Mesenchymal stem cell (in vitro differentiated cells and primary cell): ENCODE data around the gene UBL3.

Experiments used
- DNase-seq: peaks from one replicate; pipeline ENCODE4 v3.0.0-alpha.2; 2013
- H2AFZ ChIP-seq: one replicate; pipeline ENCODE4 v1.6.1; 2013; ENCODE audit warnings: low read depth, mild to moderate bottlenecking, control low read depth, inconsistent platforms, low read length, moderate library complexity
- H2AK5ac ChIP-seq: 2 replicates; pipeline ENCODE4 v1.6.1; 2013; ENCODE audit warnings: low read length, moderate library complexity, mild to moderate bottlenecking, inconsistent platforms; ENCODE audit not compliant: severe bottlenecking
- H2BK120ac ChIP-seq: one replicate; pipeline ENCODE4 v1.6.1; 2013; ENCODE audit warnings: low read depth, mild to moderate bottlenecking, inconsistent platforms, low read length, moderate library complexity
- H2BK12ac ChIP-seq, 2 experiments: one replicate each; pipeline ENCODE4 v1.6.1; 2013; ENCODE audit warnings: inconsistent platforms in 2 of 2, low read length in 2 of 2, mild to moderate bottlenecking in 2 of 2, moderate library complexity in 2 of 2, control low read depth in 1 of 2
- H2BK15ac ChIP-seq: one replicate; pipeline ENCODE4 v1.6.1; 2013; ENCODE audit warnings: mild to moderate bottlenecking, low read depth, inconsistent platforms; ENCODE audit not compliant: poor library complexity, severe bottlenecking
- H2BK5ac ChIP-seq: 2 replicates; pipeline ENCODE4 v1.6.1; 2013; ENCODE audit warnings: low read depth, mild to moderate bottlenecking, low read length, control low read depth, inconsistent platforms; ENCODE audit not compliant: poor library complexity, severe bottlenecking
- H3K14ac ChIP-seq, 2 experiments: one replicate each; pipeline ENCODE4 v1.6.1; 2013; ENCODE audit warnings: inconsistent platforms in 2 of 2, low read length in 2 of 2, control low read depth in 1 of 2, mild to moderate bottlenecking in 1 of 2, moderate library complexity in 1 of 2
- H3K18ac ChIP-seq, 2 experiments: one replicate each; pipeline ENCODE4 v1.6.1; 2013; ENCODE audit warnings: inconsistent platforms in 2 of 2, low read length in 2 of 2, control low read depth in 1 of 2, low read depth in 1 of 2, mild to moderate bottlenecking in 1 of 2
- H3K23ac ChIP-seq, 2 experiments: one replicate each; pipeline ENCODE4 v1.6.1; 2013; ENCODE audit warnings: inconsistent platforms in 2 of 2, low read length in 2 of 2, mild to moderate bottlenecking in 2 of 2, moderate library complexity in 2 of 2, control low read depth in 1 of 2
- H3K27ac ChIP-seq: 2 replicates; pipeline ENCODE4 v1.5.1; 2013; ENCODE audit warnings: mild to moderate bottlenecking, moderate library complexity, low read length, control low read depth, inconsistent platforms; ENCODE audit not compliant: poor library complexity, severe bottlenecking
- H3K27me3 ChIP-seq, 2 experiments: 2 replicates each; pipeline versions ENCODE4 v1.6.1 to v1.7.0; 2013; ENCODE audit warnings: low read length in 2 of 2, mild to moderate bottlenecking in 2 of 2, moderate library complexity in 2 of 2, control low read depth in 1 of 2, inconsistent platforms in 1 of 2; ENCODE audit not compliant: control insufficient read depth in 1 of 2, insufficient read depth in 1 of 2
- H3K36me3 ChIP-seq, 2 experiments: 2 replicates each; pipeline versions ENCODE4 v1.6.1 to v1.7.0; 2013; ENCODE audit warnings: low read length in 2 of 2, control low read depth in 1 of 2, inconsistent platforms in 1 of 2, low read depth in 1 of 2, mild to moderate bottlenecking in 1 of 2; ENCODE audit not compliant: insufficient read depth in 2 of 2, control insufficient read depth in 1 of 2
- H3K4ac ChIP-seq, 2 experiments: one replicate each; pipeline ENCODE4 v1.6.1; 2013; ENCODE audit warnings: inconsistent platforms in 2 of 2, low read length in 2 of 2, mild to moderate bottlenecking in 2 of 2, moderate library complexity in 2 of 2, control low read depth in 1 of 2, low read depth in 1 of 2
- H3K4me1 ChIP-seq: 2 replicates; pipeline ENCODE4 v1.6.1; 2013; ENCODE audit warnings: low read depth, low read length, control low read depth; ENCODE audit not compliant: control insufficient read depth, insufficient read depth
- H3K4me2 ChIP-seq: 2 replicates; pipeline ENCODE4 v1.6.1; 2013; ENCODE audit warnings: low read length, mild to moderate bottlenecking, inconsistent platforms; ENCODE audit not compliant: poor library complexity, severe bottlenecking
- H3K4me3 ChIP-seq, 2 experiments: 2 replicates each; pipeline versions ENCODE4 v1.5.1 to v1.7.0; 2013; ENCODE audit warnings: low read length in 2 of 2, mild to moderate bottlenecking in 2 of 2, control low read depth in 1 of 2, low read depth in 1 of 2; ENCODE audit not compliant: insufficient read depth in 1 of 2
- H3K79me1 ChIP-seq: replicated peaks from 2 replicates; pipeline ENCODE4 v1.6.1; 2013; ENCODE audit warnings: mild to moderate bottlenecking, control low read depth, low read length, inconsistent platforms; ENCODE audit not compliant: poor library complexity, severe bottlenecking
- H3K9ac ChIP-seq: 2 replicates; pipeline ENCODE4 v1.7.0; 2013; ENCODE audit warnings: mild to moderate bottlenecking, low read length, moderate library complexity
- H3K9me3 ChIP-seq: 2 replicates; pipeline ENCODE4 v1.7.0; 2013; ENCODE audit warnings: mild to moderate bottlenecking, low read length; ENCODE audit not compliant: control insufficient read depth
- H4K8ac ChIP-seq: one replicate; pipeline ENCODE4 v1.6.1; 2013; ENCODE audit warnings: inconsistent platforms, mild to moderate bottlenecking, low read length, moderate library complexity
- H4K91ac ChIP-seq: one replicate; pipeline ENCODE4 v1.6.1; 2013; ENCODE audit warnings: mild to moderate bottlenecking, low read length, inconsistent platforms
- WGBS: methylation state at CpG from one replicate; pipeline ENCODE4 v1.1.7; 2013; ENCODE audit warnings: mixed read lengths; 5-methylcytosine and 5-hydroxymethylcytosine counted together

Gene UBL3

GRCh38 chr13:29868581-29868980 lies 18.2 kb upstream of the UBL3 start:
- Histone ChIP-seq H3K4me1 (no peaks in the 10 kb centered on the region), H3K4ac (no peak overlapping the region), H3K14ac (no peak overlapping the region), H2BK15ac (no peak overlapping the region), H3K18ac (no peak overlapping the region), H3K36me3 (no peaks in the 10 kb centered on the region), H2BK5ac (no peak overlapping the region), H3K9ac (no peak overlapping the region), H2AFZ (no peak overlapping the region), H3K9me3 (no peaks in the 10 kb centered on the region), H3K27ac (no peak overlapping the region), H3K79me1 (no peaks in the 10 kb centered on the region), H4K8ac (no peak overlapping the region), H4K91ac (no peak overlapping the region), H3K4me2 (no peak overlapping the region), H2AK5ac (no peak overlapping the region), H3K27me3 (peaks cover 0 to 4% of the 10 kb centered on the region in 2 experiments), H2BK120ac (no peak overlapping the region), H3K4me3 (no peak overlapping the region), H3K23ac (no peak overlapping the region), H2BK12ac (no peak overlapping the region)
- DNase-seq = no peak
- 95% methylated on average over 7 of the region's 7 CpGs for WGBS

GRCh38 chr13:29865934-29866333 lies 15.5 kb upstream of the UBL3 start:
- Histone ChIP-seq H2AK5ac (no peak overlapping the region), H3K14ac (no peak overlapping the region), H3K36me3 (no peaks in the 10 kb centered on the region), H3K4ac (no peak overlapping the region), H3K4me1 (no peaks in the 10 kb centered on the region), H3K9me3 (no peaks in the 10 kb centered on the region), H3K18ac (no peak overlapping the region), H2BK12ac (no peak overlapping the region), H4K8ac (no peak overlapping the region), H3K23ac (no peak overlapping the region), H4K91ac (no peak overlapping the region), H2BK15ac (no peak overlapping the region), H3K79me1 (no peaks in the 10 kb centered on the region), H3K27me3 (no peaks in the 10 kb centered on the region), H3K27ac (no peak overlapping the region), H3K4me3 (no peak overlapping the region), H2AFZ (no peak overlapping the region), H3K9ac (no peak overlapping the region), H3K4me2 (no peak overlapping the region), H2BK120ac (no peak overlapping the region), H2BK5ac (no peak overlapping the region)
- 82% methylated on average over 5 of the region's 6 CpGs for WGBS
- DNase-seq = no peak

GRCh38 chr13:29861694-29862110 lies 11.3 kb upstream of the UBL3 start:
- H2BK15ac ChIP-seq = no peak overlapping the region
- H2AK5ac ChIP-seq = no peak overlapping the region
- WGBS = 23% methylated on average over 8 of the region's 8 CpGs
- no peaks in the 10 kb centered on the region for H3K36me3 ChIP-seq
- H3K23ac ChIP-seq = no peak overlapping the region
- H3K9ac ChIP-seq = no peak overlapping the region
- H3K4me3 ChIP-seq = no peak overlapping the region
- H4K91ac ChIP-seq = no peak overlapping the region
- no peak overlapping the region for H2BK12ac ChIP-seq
- peak; percentile 79 for DNase-seq
- H2BK5ac ChIP-seq = no peak overlapping the region
- no peak overlapping the region for H4K8ac ChIP-seq
- no peak overlapping the region for H3K18ac ChIP-seq
- no peak overlapping the region for H3K4me2 ChIP-seq
- H3K14ac ChIP-seq = no peak overlapping the region
- no peaks in the 10 kb centered on the region for H3K4me1 ChIP-seq
- H2BK120ac ChIP-seq = no peak overlapping the region
- no peaks in the 10 kb centered on the region for H3K9me3 ChIP-seq
- no peaks in the 10 kb centered on the region for H3K79me1 ChIP-seq
- H3K4ac ChIP-seq = no peak overlapping the region
- no peak overlapping the region for H3K27ac ChIP-seq
- H2AFZ ChIP-seq = peak overlapping the region; percentile 43
- no peaks in the 10 kb centered on the region for H3K27me3 ChIP-seq

- Histone ChIP-seq H2AK5ac (no peak overlapping the region), H2AFZ (no peak overlapping the region), H2BK12ac (no peak overlapping the region), H3K14ac (no peak overlapping the region), H3K79me1 (no peaks in the 10 kb centered on the region), H3K4me3 (no peak overlapping the region), H3K18ac (no peak overlapping the region), H2BK15ac (no peak overlapping the region), H2BK5ac (no peak overlapping the region), H3K4ac (no peak overlapping the region), H3K27me3 (no peaks in the 10 kb centered on the region), H3K23ac (no peak overlapping the region), H4K91ac (no peak overlapping the region), H3K9ac (no peak overlapping the region), H3K27ac (no peak overlapping the region), H3K4me1 (no peaks in the 10 kb centered on the region), H3K36me3 (no peaks in the 10 kb centered on the region), H3K4me2 (no peak overlapping the region), H3K9me3 (no peaks in the 10 kb centered on the region), H4K8ac (no peak overlapping the region), H2BK120ac (no peak overlapping the region)
- DNase-seq = peak; percentile 77
- 64% methylated on average over 4 of the region's 4 CpGs for WGBS
Observed at GRCh38 chr13:29859971-29860370, 9.6 kb upstream of the UBL3 start.
